CD14-positive monocyte (primary cell): ENCODE data around the gene ANAPC16. TPM values are rescaled to one million over a fixed set of nuclear protein-coding genes. Genes with fewer than 3 reads are reported as not detected.

Source experiments
- DNase-seq, 3 donors: peaks; one replicate each; pipeline ENCODE4 v3.0.0-alpha.2; 2011 to 2022
- H2AFZ ChIP-seq: 2 replicates; pipeline ENCODE4 v1.6.0; 2012; ENCODE audit warnings: mild to moderate bottlenecking, low read depth, low read length, inconsistent platforms; ENCODE audit not compliant: insufficient read depth, poor library complexity, severe bottlenecking
- H3K27ac ChIP-seq, 2 donors: 1 replicate in 1 of 2; 2 replicates in 1 of 2; pipeline ENCODE4 v1.5.1; 2012 to 2013; ENCODE audit warnings: low read length in 2 of 2, control low read depth in 1 of 2, inconsistent platforms in 1 of 2, low read depth in 1 of 2, mild to moderate bottlenecking in 1 of 2
- H3K27me3 ChIP-seq, 2 donors: one replicate each; pipeline versions ENCODE4 v1.6.0 to v1.6.1; 2011 to 2013; ENCODE audit warnings: low read length in 2 of 2; ENCODE audit not compliant: control insufficient read depth in 2 of 2, insufficient read depth in 2 of 2
- H3K36me3 ChIP-seq, 2 donors: replicated peaks in 1 of 2; 1 replicate in 1 of 2; 2 replicates in 1 of 2; pipeline versions ENCODE4 v1.5.1 to v1.6.1; 2012 to 2013; ENCODE audit warnings: low read length in 2 of 2, control low read depth in 1 of 2, inconsistent platforms in 1 of 2, mild to moderate bottlenecking in 1 of 2; ENCODE audit not compliant: insufficient read depth in 2 of 2, control insufficient read depth in 1 of 2
- H3K4me1 ChIP-seq, 2 donors: 1 replicate in 1 of 2; 2 replicates in 1 of 2; pipeline versions ENCODE4 v1.5.1 to v1.6.1; 2012 to 2013; ENCODE audit warnings: low read length in 2 of 2, control low read depth in 1 of 2, inconsistent platforms in 1 of 2, mild to moderate bottlenecking in 1 of 2, moderate library complexity in 1 of 2; ENCODE audit not compliant: insufficient read depth in 2 of 2, control insufficient read depth in 1 of 2
- H3K4me2 ChIP-seq: replicated peaks from 2 replicates; pipeline ENCODE3; 2012; ENCODE audit warnings: low read length, moderate library complexity, mild to moderate bottlenecking; ENCODE audit not compliant: poor library complexity, severe bottlenecking; ENCODE audit errors: extremely low read depth
- H3K4me3 ChIP-seq, 3 experiments: fragments of 200-600 bp in 1 of 3; sonication (generic) in 1 of 3; replicated peaks in 1 of 3; 1 replicate in 2 of 3; 2 replicates in 1 of 3; pipeline ENCODE4 v1.5.1; 2011 to 2013; ENCODE audit warnings: low read length in 3 of 3, mild to moderate bottlenecking in 3 of 3, control low read depth in 2 of 3, low read depth in 2 of 3, inconsistent platforms in 1 of 3, moderate library complexity in 1 of 3
- H3K79me2 ChIP-seq: 2 replicates; pipeline ENCODE4 v1.6.0; 2012; ENCODE audit warnings: mild to moderate bottlenecking, control low read depth, inconsistent platforms, low read length, moderate library complexity; ENCODE audit not compliant: insufficient read depth
- H3K9ac ChIP-seq: 2 replicates; pipeline ENCODE4 v1.6.0; 2017; ENCODE audit warnings: low read length, mild to moderate bottlenecking; ENCODE audit not compliant: insufficient read depth, poor library complexity, severe bottlenecking
- H3K9me3 ChIP-seq, 2 donors: replicated peaks in 1 of 2; 1 replicate in 1 of 2; 2 replicates in 1 of 2; pipeline versions ENCODE4 v1.5.1 to v1.6.1; 2012 to 2013; ENCODE audit warnings: low read length in 2 of 2, control low read depth in 1 of 2; ENCODE audit not compliant: control insufficient read depth in 1 of 2, insufficient read depth in 1 of 2
- H4K20me1 ChIP-seq: 2 replicates; pipeline ENCODE4 v1.6.0; 2012; ENCODE audit warnings: mild to moderate bottlenecking, low read length, control low read depth, moderate library complexity; ENCODE audit not compliant: insufficient read depth
- H3K27ac Mint-ChIP-seq, 7 donors: one replicate each; pipeline ENCODE4 v1.8.0; 2020; ENCODE audit warnings: mild to moderate bottlenecking in 7 of 7, mixed read lengths in 7 of 7, moderate library complexity in 6 of 7, inconsistent platforms in 2 of 7
- H3K27me3 Mint-ChIP-seq, 3 donors: one replicate each; pipeline ENCODE4 v1.8.0; 2021 to 2022; ENCODE audit warnings: low read depth in 3 of 3, mild to moderate bottlenecking in 3 of 3, mixed read lengths in 3 of 3, moderate library complexity in 3 of 3, inconsistent platforms in 1 of 3
- H3K36me3 Mint-ChIP-seq, 2 donors: one replicate each; pipeline ENCODE4 v1.8.0; 2020; ENCODE audit warnings: mixed read lengths in 2 of 2, inconsistent platforms in 1 of 2, mild to moderate bottlenecking in 1 of 2
- H3K4me1 Mint-ChIP-seq: one replicate; pipeline ENCODE4 v1.8.0; 2020; ENCODE audit warnings: mild to moderate bottlenecking, mixed read lengths
- H3K4me3 Mint-ChIP-seq, 2 donors: one replicate each; pipeline ENCODE4 v1.8.0; 2020; ENCODE audit warnings: mild to moderate bottlenecking in 2 of 2, mixed read lengths in 2 of 2, moderate library complexity in 1 of 2
- H3K9me3 Mint-ChIP-seq, 7 donors: one replicate each; pipeline ENCODE4 v1.8.0; 2020 to 2022; ENCODE audit warnings: mixed read lengths in 7 of 7, mild to moderate bottlenecking in 6 of 7, moderate library complexity in 6 of 7, inconsistent platforms in 2 of 7
- WGBS: methylation state at CpG from one replicate; pipeline ENCODE4 v1.1.5; 2013; ENCODE audit warnings: missing lambda C conversion rate; ENCODE audit not compliant: insufficient coverage; 5-methylcytosine and 5-hydroxymethylcytosine counted together
- intact Hi-C, 2 donors: fragments of 100-400 bp; cut with micrococcal nuclease; formaldehyde crosslinking; loops; one replicate each; pipeline versions ENCODE4 v1.15.0 to v1.15.1; 2023
- polyA plus RNA-seq, 3 donors: library from polyadenylated mRNA; depleted of rRNA in 1 of 3; unstranded in 2 of 3; stranded (reverse) in 1 of 3; fragments of 300-500 nt in 2 of 3; fragments of >200 nt in 1 of 3; fragmentation: Illumina TruSeq in 2 of 3; gene quantifications; 1 replicate in 2 of 3; 2 replicates in 1 of 3; pipeline ENCODE4 v1.2.3, GENCODE V29; 2012 to 2021
- TF ChIP-seq, protein P1 (sequence below): fragments of 200-600 bp; IDR thresholded peaks from one replicate; pipeline ENCODE4 v1.8.0; 2022; ENCODE audit warnings: antibody characterized with exemption, mild to moderate bottlenecking

Gene ANAPC16
- polyA plus RNA-seq, 3 donors, result 65.5 to 167 (median 148) TPM

DNA sequence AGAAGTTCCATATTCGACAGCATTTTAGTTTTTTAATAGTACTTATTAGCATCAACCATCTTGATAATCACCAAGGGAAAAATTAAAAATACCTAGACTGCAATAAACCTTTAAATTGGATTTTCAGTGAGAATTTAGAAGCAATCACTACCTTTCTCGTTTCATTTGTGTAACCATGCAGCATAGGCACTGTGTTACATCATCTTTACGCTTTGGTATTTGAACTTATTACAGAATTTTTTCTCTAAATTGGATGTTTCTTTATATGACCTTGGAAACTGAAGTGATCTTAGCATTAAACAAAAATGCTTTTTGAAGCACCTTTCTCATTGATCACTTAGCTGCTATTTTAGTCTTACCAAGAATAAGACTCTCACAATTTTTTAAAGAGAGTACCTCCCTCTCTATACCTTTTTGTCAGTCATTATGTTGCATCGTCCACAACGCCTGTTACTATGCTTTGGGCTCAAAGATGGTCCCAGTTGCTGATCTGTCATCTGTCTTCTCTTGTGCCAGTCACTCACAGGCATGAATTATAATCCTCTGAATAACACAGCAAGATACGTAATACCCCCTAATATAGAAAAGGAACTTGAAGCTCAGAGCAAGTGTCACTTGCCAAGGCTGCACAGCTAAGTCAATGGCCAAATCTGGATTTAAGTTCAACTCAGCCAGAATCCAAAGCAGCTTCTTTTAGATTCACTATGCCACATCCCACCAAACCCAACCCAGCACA lies 19.9 kb downstream of the ANAPC16 start:
- H3K4me3 Mint-ChIP-seq, result no peak overlapping the region

DNA sequence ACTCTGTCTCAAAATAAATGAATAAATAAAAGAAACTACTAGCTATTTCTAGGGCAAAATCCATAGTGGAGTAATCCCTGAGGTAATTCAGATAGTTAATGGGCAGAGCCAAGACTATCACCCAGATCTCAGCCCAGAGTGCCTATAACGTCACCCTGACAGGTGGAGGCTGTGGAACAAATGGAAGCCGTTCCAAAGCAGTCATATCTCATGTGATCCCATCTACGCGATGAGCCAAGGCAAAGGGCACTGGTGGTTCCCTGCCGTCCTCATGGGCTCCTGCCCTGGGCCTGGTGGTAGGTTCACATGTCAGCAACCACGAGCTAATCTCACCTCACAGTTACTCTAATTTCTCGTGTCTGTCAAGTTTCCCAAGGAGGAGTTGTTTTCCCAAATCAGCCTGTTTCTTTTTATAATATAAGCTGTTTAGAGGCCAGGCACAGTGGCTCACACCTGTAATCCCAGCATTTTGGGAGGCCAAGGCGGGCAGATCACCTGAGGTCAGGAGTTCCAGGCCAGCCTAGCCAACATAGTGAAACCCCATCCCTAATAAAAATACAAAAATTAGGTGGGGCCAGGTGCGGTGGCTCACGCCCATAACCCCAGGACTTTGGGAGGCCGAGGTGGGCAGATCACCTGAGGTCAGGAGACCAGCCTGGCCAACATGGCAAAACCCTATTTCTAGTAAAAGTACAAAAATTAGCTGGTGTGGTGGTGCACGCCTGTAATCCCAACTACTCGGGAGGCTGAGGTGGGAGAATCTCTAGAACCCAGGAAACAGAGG lies 22.8 kb downstream of the ANAPC16 start:
- Histone ChIP-seq H3K27ac (no peak overlapping the region), H3K79me2 (no peaks in the 10 kb centered on the region), H3K4me1 (peaks cover 15 to 18% of the 10 kb centered on the region in 2 donors), H3K4me2 (no peak overlapping the region), H3K9ac (no peak overlapping the region), H3K27me3 (no peaks in the 10 kb centered on the region), H4K20me1 (no peaks in the 10 kb centered on the region), H3K9me3 (no peaks in the 10 kb centered on the region), H2AFZ (no peak overlapping the region), H3K4me3 (no peak overlapping the region), H3K36me3 (peaks cover 22 to 39% of the 10 kb centered on the region in 2 donors)
- intact Hi-C loops, result loop anchor here in 1 of 2 donors (10.0 kb wide), 2 partner anchors 56 to 106 kb away; no protein-coding TSS in a partner anchor
- Mint-ChIP-seq H3K4me3 (no peak overlapping the region), H3K27me3 (peaks cover 0 to 5% (median 2%) of the 10 kb centered on the region in 3 donors), H3K4me1 (peaks cover 29% of the 10 kb centered on the region), H3K27ac (peak overlapping the region in 2 of 7 donors; percentile 50 to 77), H3K36me3 (peaks cover 31 to 50% of the 10 kb centered on the region in 2 donors), H3K9me3 (no peaks in the 10 kb centered on the region)
- 100% methylated on average over 6 of the region's 13 CpGs for WGBS
- no peak for DNase-seq
- TF ChIP-seq, protein P1, sequence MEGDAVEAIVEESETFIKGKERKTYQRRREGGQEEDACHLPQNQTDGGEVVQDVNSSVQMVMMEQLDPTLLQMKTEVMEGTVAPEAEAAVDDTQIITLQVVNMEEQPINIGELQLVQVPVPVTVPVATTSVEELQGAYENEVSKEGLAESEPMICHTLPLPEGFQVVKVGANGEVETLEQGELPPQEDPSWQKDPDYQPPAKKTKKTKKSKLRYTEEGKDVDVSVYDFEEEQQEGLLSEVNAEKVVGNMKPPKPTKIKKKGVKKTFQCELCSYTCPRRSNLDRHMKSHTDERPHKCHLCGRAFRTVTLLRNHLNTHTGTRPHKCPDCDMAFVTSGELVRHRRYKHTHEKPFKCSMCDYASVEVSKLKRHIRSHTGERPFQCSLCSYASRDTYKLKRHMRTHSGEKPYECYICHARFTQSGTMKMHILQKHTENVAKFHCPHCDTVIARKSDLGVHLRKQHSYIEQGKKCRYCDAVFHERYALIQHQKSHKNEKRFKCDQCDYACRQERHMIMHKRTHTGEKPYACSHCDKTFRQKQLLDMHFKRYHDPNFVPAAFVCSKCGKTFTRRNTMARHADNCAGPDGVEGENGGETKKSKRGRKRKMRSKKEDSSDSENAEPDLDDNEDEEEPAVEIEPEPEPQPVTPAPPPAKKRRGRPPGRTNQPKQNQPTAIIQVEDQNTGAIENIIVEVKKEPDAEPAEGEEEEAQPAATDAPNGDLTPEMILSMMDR, result no peak

More for the DNA sequence above, 19.9 kb downstream of the ANAPC16 start:
- no peak overlapping the region for H3K4me3 ChIP-seq
- H2AFZ ChIP-seq, result no peak overlapping the region
- peaks cover 36 to 56% of the 10 kb centered on the region in 2 donors for H3K36me3 ChIP-seq
- no peak for DNase-seq
- 83% methylated on average over 3 of the region's 6 CpGs for WGBS
- peak overlapping the region in 2 of 7 donors; percentile 10 to 60 for H3K27ac Mint-ChIP-seq
- no peaks in the 10 kb centered on the region for H3K9me3 ChIP-seq
- peaks cover 0 to 2% (median 1%) of the 10 kb centered on the region in 3 donors for H3K27me3 Mint-ChIP-seq
- intact Hi-C loops, result loop anchor here in 1 of 2 donors (10.0 kb wide), 2 partner anchors 59 to 109 kb away; no protein-coding TSS in a partner anchor
- peaks cover 43 to 67% of the 10 kb centered on the region in 2 donors for H3K36me3 Mint-ChIP-seq
- peak overlapping the region in 1 of 2 donors; percentile 31 for H3K27ac ChIP-seq
- H3K4me1 ChIP-seq, result peaks cover 26 to 31% of the 10 kb centered on the region in 2 donors
- peaks cover 6% of the 10 kb centered on the region for H3K79me2 ChIP-seq
- TF ChIP-seq, protein P1, result no peak
- no peak overlapping the region for H3K9ac ChIP-seq
- no peaks in the 10 kb centered on the region for H3K27me3 ChIP-seq
- H3K4me2 ChIP-seq, result no peak overlapping the region
- peaks cover 27% of the 10 kb centered on the region for H3K4me1 Mint-ChIP-seq
- H3K9me3 Mint-ChIP-seq, result no peaks in the 10 kb centered on the region
- no peaks in the 10 kb centered on the region for H4K20me1 ChIP-seq
